ENCODE measurements around the gene RCAN2.

RCAN2 gene

GRCh38 chr6:46505693-46506512 lies 14.7 kb upstream of the RCAN2 start:
- no peak overlapping the region for H3K27ac Mint-ChIP-seq
- no peak for ATAC-seq

GRCh38 chr6:46504242-46504641 lies 13.0 kb upstream of the RCAN2 start:
- no peak for DNase-seq
- Mint-ChIP-seq H3K27ac (no peak overlapping the region), H3K9me3 (no peaks in the 10 kb centered on the region), H3K27me3 (peaks cover 14% of the 10 kb centered on the region), H3K4me3 (no peak overlapping the region), H3K4me1 (no peaks in the 10 kb centered on the region)
- ATAC-seq = no peak

More at GRCh38 chr6:46505693-46506512, 14.7 kb upstream of the RCAN2 start:
- H3K4me1 Mint-ChIP-seq = no peaks in the 10 kb centered on the region
- peaks cover 8% of the 10 kb centered on the region for H3K27me3 Mint-ChIP-seq
- no peak overlapping the region for H3K4me3 Mint-ChIP-seq
- H3K9me3 Mint-ChIP-seq = no peaks in the 10 kb centered on the region
- no peak for DNase-seq

- no peak overlapping the region for H3K27ac Mint-ChIP-seq
- DNase-seq = no peak
- ATAC-seq = no peak
Measured at GRCh38 chr6:46502486-46503119, 11.4 kb upstream of the RCAN2 start.

GRCh38 chr6:46501136-46502089 lies 10.2 kb upstream of the RCAN2 start:
- H3K9me3 Mint-ChIP-seq = no peaks in the 10 kb centered on the region
- ATAC-seq (no peak), DNase-seq (no peak)
- no peak overlapping the region for H3K27ac Mint-ChIP-seq
- no peak overlapping the region for H3K4me3 Mint-ChIP-seq
- H3K27me3 Mint-ChIP-seq = peaks cover 24% of the 10 kb centered on the region
- no peaks in the 10 kb centered on the region for H3K4me1 Mint-ChIP-seq

More at GRCh38 chr6:46502486-46503119, 11.4 kb upstream of the RCAN2 start:
- H3K27me3 Mint-ChIP-seq = peaks cover 14% of the 10 kb centered on the region
- no peak overlapping the region for H3K4me3 Mint-ChIP-seq
- no peaks in the 10 kb centered on the region for H3K4me1 Mint-ChIP-seq
- H3K9me3 Mint-ChIP-seq = no peaks in the 10 kb centered on the region

- no peaks in the 10 kb centered on the region for H3K9me3 Mint-ChIP-seq
- peaks cover 34% of the 10 kb centered on the region for H3K27me3 Mint-ChIP-seq
- ATAC-seq = no peak
- H3K27ac Mint-ChIP-seq = no peak overlapping the region
- no peak overlapping the region for H3K4me3 Mint-ChIP-seq
- H3K4me1 Mint-ChIP-seq = no peaks in the 10 kb centered on the region
- no peak for DNase-seq
Measured at GRCh38 chr6:46500382-46500781, 9.1 kb upstream of the RCAN2 start.

- H3K4me1 Mint-ChIP-seq = peaks cover 5% of the 10 kb centered on the region
- no peaks in the 10 kb centered on the region for H3K9me3 Mint-ChIP-seq
- DNase-seq = peak; percentile 9 to 17
- H3K27me3 Mint-ChIP-seq = peaks cover 91% of the 10 kb centered on the region
- no peak overlapping the region for H3K27ac Mint-ChIP-seq
- peak overlapping the region; percentile 67 to 68 for H3K4me3 Mint-ChIP-seq
- ATAC-seq = peak; percentile 73
Measured at GRCh38 chr6:46491628-46492547, 639 bp upstream of the RCAN2 start.

GRCh38 chr6:46490425-46491200 lies 636 bp downstream of the RCAN2 start:
- Mint-ChIP-seq H3K27ac (no peak overlapping the region), H3K4me3 (peak overlapping the region; percentile 34 to 58), H3K27me3 (peaks cover 85% of the 10 kb centered on the region), H3K9me3 (no peaks in the 10 kb centered on the region), H3K4me1 (peaks cover 5% of the 10 kb centered on the region)
- DNase-seq = no peak
- ATAC-seq = no peak

GRCh38 chr6:46486181-46486580 lies 5.1 kb downstream of the RCAN2 start:
- Mint-ChIP-seq H3K9me3 (no peaks in the 10 kb centered on the region), H3K4me3 (no peak overlapping the region), H3K27ac (no peak overlapping the region), H3K27me3 (peaks cover 57% of the 10 kb centered on the region), H3K4me1 (peaks cover 5% of the 10 kb centered on the region)
- DNase-seq = no peak
- ATAC-seq = no peak

GRCh38 chr6:46484081-46484820 lies 7.0 kb downstream of the RCAN2 start:
- DNase-seq (no peak), ATAC-seq (no peak)
- Mint-ChIP-seq H3K4me3 (no peak overlapping the region), H3K27ac (no peak overlapping the region), H3K27me3 (peaks cover 39% of the 10 kb centered on the region), H3K4me1 (no peaks in the 10 kb centered on the region), H3K9me3 (no peaks in the 10 kb centered on the region)

- H3K9me3 Mint-ChIP-seq = no peaks in the 10 kb centered on the region
- no peaks in the 10 kb centered on the region for H3K4me1 Mint-ChIP-seq
- ATAC-seq (no peak), DNase-seq (no peak)
- no peak overlapping the region for H3K27ac Mint-ChIP-seq
- H3K27me3 Mint-ChIP-seq = peaks cover 69% of the 10 kb centered on the region
- H3K4me3 Mint-ChIP-seq = no peak overlapping the region
Measured at GRCh38 chr6:46476301-46476700, 14.9 kb downstream of the RCAN2 start.

- DNase-seq = no peak
- no peaks in the 10 kb centered on the region for H3K4me1 Mint-ChIP-seq
Measured at GRCh38 chr6:46473881-46474280, 17.4 kb downstream of the RCAN2 start.

GRCh38 chr6:46472243-46472642 lies 19.0 kb downstream of the RCAN2 start:
- ATAC-seq = no peak

More at GRCh38 chr6:46473881-46474280, 17.4 kb downstream of the RCAN2 start:
- Mint-ChIP-seq H3K27ac (no peak overlapping the region), H3K4me3 (no peak overlapping the region), H3K27me3 (peaks cover 74% of the 10 kb centered on the region), H3K9me3 (no peaks in the 10 kb centered on the region)
- no peak for ATAC-seq

GRCh38 chr6:46469021-46469420 lies 22.2 kb downstream of the RCAN2 start:
- Mint-ChIP-seq H3K27me3 (peaks cover 54% of the 10 kb centered on the region), H3K4me3 (no peak overlapping the region), H3K4me1 (no peaks in the 10 kb centered on the region), H3K27ac (no peak overlapping the region), H3K9me3 (no peaks in the 10 kb centered on the region)
- ATAC-seq = no peak
- DNase-seq = no peak

More at GRCh38 chr6:46472243-46472642, 19.0 kb downstream of the RCAN2 start:
- no peak for DNase-seq
- H3K9me3 Mint-ChIP-seq = no peaks in the 10 kb centered on the region
- H3K4me3 Mint-ChIP-seq = no peak overlapping the region
- H3K4me1 Mint-ChIP-seq = no peaks in the 10 kb centered on the region
- no peak overlapping the region for H3K27ac Mint-ChIP-seq
- peaks cover 60% of the 10 kb centered on the region for H3K27me3 Mint-ChIP-seq
